AG10803 (cell line): Measurements from ENCODE around the gene CEP104.
"Not testable (repeated sequence)": the region's sequence is repeated elsewhere in the genome, so short reads cannot be mapped to it uniquely, and the experiment has no call there.

Source experiments
- DNase-seq: peaks from one replicate; pipeline ENCODE4 v3.0.0; 2010; ENCODE audit warnings: low read depth
- H3K4me3 ChIP-seq: 2 replicates; pipeline ENCODE4 v1.5.1; 2011; ENCODE audit warnings: mild to moderate bottlenecking, low read length, control low read depth
- TF ChIP-seq, protein P1 (sequence below): conservative IDR thresholded peaks from 2 replicates; pipeline ENCODE4 v1.5.1; 2011; ENCODE audit warnings: mild to moderate bottlenecking, low read length, control low read depth, inconsistent platforms

CEP104 gene

DNA sequence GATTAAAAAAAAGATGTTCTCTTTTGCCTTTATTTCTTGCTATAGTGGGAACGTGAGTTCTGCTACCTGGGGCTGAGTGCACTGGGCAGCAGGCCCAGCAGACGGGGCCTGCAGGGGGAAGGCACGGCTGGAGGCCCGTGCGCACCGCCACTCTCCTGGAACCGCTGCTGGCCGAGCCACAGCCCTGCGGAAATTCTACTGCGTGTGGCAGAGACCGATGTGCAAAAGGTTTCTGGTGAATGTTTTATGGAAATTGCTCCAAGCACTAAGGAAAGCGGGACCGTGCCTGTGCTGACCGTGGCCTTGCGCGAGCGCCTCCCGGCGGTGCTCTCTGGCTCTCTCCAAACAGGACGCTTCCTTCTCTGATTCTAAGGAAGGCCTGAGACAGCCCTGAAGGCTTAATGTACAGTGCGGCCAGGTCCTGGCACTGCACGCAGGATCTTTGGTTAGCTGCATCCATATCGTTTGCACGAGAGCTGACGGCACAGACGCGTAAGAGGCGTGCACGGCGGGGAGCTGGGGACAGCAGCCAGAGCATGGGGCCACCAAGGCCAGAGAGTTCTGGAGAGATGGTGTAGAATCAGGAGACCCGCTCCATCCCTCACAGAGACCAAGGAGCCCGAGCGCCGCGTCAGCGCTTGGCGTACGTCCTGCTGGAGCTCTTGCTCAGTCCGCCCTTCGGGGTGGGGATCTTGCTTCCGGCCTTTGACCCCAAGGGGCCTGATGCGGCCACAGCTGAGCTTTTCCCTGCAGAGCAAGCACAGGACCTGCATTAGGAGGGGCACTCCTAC is 42.0 kb downstream of the CEP104 start:
- DNase-seq = no peak
- TF ChIP-seq, protein P1, sequence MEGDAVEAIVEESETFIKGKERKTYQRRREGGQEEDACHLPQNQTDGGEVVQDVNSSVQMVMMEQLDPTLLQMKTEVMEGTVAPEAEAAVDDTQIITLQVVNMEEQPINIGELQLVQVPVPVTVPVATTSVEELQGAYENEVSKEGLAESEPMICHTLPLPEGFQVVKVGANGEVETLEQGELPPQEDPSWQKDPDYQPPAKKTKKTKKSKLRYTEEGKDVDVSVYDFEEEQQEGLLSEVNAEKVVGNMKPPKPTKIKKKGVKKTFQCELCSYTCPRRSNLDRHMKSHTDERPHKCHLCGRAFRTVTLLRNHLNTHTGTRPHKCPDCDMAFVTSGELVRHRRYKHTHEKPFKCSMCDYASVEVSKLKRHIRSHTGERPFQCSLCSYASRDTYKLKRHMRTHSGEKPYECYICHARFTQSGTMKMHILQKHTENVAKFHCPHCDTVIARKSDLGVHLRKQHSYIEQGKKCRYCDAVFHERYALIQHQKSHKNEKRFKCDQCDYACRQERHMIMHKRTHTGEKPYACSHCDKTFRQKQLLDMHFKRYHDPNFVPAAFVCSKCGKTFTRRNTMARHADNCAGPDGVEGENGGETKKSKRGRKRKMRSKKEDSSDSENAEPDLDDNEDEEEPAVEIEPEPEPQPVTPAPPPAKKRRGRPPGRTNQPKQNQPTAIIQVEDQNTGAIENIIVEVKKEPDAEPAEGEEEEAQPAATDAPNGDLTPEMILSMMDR = no peak
- no peak overlapping the region for H3K4me3 ChIP-seq

GRCh38 chr1:3814065-3814464 is 42.9 kb downstream of the CEP104 start:
- no peak overlapping the region for H3K4me3 ChIP-seq
- TF ChIP-seq, protein P1 = no peak
- no peak for DNase-seq

GRCh38 chr1:3811595-3811911 is 45.5 kb downstream of the CEP104 start:
- TF ChIP-seq, protein P1 = no peak
- no peak for DNase-seq
- no peak overlapping the region for H3K4me3 ChIP-seq

DNA sequence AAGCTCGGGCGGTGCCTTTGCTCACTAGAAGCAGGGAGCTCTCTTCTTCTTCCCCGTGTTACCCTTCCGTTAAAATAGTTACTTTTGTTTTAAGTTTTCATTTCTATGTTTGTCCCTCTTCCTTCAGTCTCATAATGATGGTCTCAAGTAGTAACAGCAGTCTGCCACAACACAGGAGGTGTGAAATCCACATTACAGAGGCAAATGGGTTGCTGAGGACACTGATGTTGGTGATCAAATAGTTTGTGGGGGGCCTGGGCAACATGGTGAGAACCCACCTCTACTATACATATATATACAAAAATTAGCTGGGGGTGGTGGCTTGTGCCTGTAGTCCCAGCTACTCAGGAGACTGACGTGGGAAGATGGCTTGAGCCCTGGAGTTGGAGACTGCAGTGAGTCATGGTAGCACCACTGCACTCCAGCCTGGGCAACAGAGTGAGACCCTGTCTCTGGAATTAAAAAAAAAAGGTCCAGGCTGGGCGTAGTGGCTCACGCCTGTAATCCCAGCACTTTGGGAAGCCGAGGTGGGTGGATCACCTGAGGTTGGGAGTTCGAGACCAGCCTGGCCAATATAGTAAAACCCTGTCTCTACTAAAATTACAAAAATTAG is 46.8 kb downstream of the CEP104 start:
- not testable (repeated sequence) for DNase-seq, H3K4me3 ChIP-seq

GRCh38 chr1:3809680-3810079 is 47.3 kb downstream of the CEP104 start:
- no peak overlapping the region for H3K4me3 ChIP-seq
- no peak for DNase-seq
- TF ChIP-seq, protein P1 = no peak

GRCh38 chr1:3807769-3808168 is 49.2 kb downstream of the CEP104 start:
- TF ChIP-seq, protein P1 = no peak
- no peak for DNase-seq

DNA sequence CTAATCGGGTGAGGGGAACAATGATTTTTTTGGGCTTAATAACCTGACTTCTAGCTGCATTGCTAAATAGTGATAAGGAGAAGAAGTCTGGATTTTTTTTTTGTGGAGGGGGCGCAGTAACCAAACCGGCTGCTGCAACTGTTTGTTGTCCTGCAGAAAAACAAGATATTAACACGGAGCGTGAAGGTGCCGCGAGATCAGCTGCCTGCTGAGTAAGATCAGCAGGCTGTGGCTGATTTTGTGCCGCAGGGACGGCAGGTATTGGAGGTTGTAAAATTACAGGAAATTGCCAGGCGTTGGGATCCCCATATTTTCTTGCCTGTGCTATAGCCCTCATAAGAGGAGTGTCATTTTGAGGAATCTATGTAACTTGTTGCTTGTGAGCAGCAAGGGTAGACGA is 52.0 kb downstream of the CEP104 start:
- H3K4me3 ChIP-seq = no peak overlapping the region
- TF ChIP-seq, protein P1 = no peak
- no peak for DNase-seq

More at GRCh38 chr1:3807769-3808168, 49.2 kb downstream of the CEP104 start:
- no peak overlapping the region for H3K4me3 ChIP-seq

DNA sequence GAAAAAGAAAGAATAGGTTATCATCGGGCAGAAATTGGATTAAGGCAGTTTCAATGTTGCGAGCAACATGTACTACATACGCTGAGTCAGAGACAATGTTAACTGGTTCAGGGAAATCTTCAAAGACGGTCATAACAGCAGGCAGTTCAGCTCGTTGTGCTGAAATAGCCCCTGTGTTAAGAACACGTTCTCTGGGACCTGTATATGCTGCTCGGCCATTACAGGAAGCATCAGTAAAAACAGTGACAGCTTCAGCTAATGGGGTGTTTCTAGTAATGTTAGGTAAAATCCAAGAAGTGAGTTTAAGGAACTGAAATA is 52.4 kb downstream of the CEP104 start:
- not testable (repeated sequence) for H3K4me3 ChIP-seq, DNase-seq
